ENCODE results near the gene PSMD8. TPM values are rescaled to one million over a fixed set of nuclear protein-coding genes. Genes with fewer than 3 reads are reported as not detected.

PSMD8 gene
- total and polyA plus RNA-seq, 4 donors: 92.4 to 119 (median 102) TPM

DNA sequence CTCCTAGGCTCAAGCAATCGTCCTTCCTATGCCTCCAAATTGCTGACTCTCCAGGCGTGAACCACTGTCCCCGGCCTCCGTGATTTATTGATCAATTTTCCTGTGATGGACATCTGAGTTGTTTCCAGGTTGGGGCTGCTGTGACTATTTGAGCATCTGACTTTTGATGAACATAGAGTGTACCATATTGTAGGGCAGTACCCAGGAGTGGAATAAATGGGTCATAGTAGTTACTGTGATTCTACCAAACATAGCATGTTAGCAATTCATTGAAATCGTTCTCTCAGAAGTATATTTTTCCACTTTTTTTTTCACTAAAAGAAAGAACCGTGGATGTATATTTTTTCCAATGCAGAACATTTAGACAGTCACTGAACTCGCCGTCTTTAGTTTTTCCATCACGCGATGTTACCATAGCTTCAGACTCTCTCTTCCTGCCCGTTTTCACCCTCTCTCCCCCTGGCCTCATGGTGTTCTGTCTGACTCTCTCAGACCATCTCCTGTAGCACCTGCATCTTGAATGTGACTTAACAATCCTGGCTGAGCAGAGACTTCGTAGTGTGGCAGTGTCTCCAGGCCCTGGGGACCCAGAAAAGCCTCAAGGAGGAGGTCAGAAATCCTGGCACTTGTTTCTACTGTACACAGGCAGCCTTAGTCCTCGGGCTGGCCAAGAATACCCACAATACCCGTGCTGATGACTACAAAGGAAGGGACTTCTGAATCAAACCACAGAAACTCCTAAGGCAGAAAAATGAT lies 54.9 kb downstream of the PSMD8 start:
- Histone ChIP-seq H3K27me3 (ENCODE audit: control insufficient read depth in 1 of 2, insufficient read depth in 2 of 2, low read length in 1 of 2) (no peaks in the 10 kb centered on the region), H3K36me3 (ENCODE audit: control insufficient read depth in 1 of 2, insufficient read depth in 2 of 2, low read length in 1 of 2) (no peaks in the 10 kb centered on the region), H3K4me1 (ENCODE audit: control insufficient read depth in 1 of 2, insufficient read depth in 2 of 2, low read length in 2 of 2) (no peaks in the 10 kb centered on the region), H3K27ac (ENCODE audit: low read depth in 1 of 2, low read length in 2 of 2) (no peak overlapping the region), H3K9me3 (ENCODE audit: control insufficient read depth, low read length) (no peaks in the 10 kb centered on the region), H3K4me3 (ENCODE audit: low read length in 2 of 2) (no peak overlapping the region)
- 44 to 52% methylated on average over 14 of the region's 14 CpGs for WGBS, 2 donors
- ATAC-seq (ENCODE audit: low FRiP score) (no peak), DNase-seq (no peak)
- intact Hi-C loops (cut with DNase I): no loop called here

DNA sequence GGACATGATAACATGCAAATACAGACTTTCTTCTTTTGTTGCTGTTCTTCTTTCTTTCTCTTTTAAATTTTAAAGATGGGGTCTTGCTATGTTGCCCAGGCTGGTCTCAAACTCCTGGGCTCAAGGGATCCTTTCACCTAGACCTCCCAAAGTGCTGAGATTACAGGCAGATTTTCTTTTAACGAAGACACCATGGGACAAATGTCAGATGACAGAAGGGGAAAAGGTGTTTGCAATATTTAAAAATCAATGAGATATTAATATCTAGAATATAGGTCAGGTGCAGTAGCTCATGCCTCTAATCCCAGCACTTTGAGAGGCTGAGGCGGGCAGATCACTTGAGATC lies 55.4 kb downstream of the PSMD8 start:
- ATAC-seq (ENCODE audit: low FRiP score): no peak
- 66 to 81% methylated on average over 2 of the region's 2 CpGs for WGBS, 2 donors

DNA sequence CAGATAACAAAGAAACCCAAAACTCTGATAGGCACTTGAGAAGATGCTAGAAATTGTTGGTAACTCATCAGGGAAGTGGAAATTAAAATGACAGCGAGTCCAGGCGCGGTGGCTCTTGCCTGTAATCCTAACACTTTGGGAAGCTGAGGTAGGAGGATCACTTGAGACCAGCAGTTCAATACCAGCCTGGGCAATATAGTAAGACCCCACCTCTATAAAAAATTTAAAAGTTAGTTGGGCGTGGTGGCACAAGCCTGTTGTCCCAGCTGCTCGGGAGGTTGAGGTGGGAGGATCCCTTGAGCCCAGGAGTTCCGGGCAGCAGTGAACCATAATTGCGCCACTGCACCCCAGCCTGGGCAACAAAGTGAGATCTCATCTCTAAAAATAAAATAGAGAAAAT lies 56.6 kb downstream of the PSMD8 start:
- Histone ChIP-seq H3K4me1 (ENCODE audit: control insufficient read depth in 1 of 2, insufficient read depth in 2 of 2, low read length in 2 of 2) (no peaks in the 10 kb centered on the region), H3K4me3 (ENCODE audit: low read length in 2 of 2) (no peak overlapping the region), H3K36me3 (ENCODE audit: control insufficient read depth in 1 of 2, insufficient read depth in 2 of 2, low read length in 1 of 2) (no peaks in the 10 kb centered on the region), H3K27ac (ENCODE audit: low read depth in 1 of 2, low read length in 2 of 2) (no peak overlapping the region), H3K9me3 (ENCODE audit: control insufficient read depth, low read length) (no peaks in the 10 kb centered on the region), H3K27me3 (ENCODE audit: control insufficient read depth in 1 of 2, insufficient read depth in 2 of 2, low read length in 1 of 2) (no peaks in the 10 kb centered on the region)
- intact Hi-C loops (cut with DNase I): no loop called here
- 78 to 81% methylated on average over 7 of the region's 7 CpGs for WGBS, 2 donors
- no peak for DNase-seq
- no peak for ATAC-seq (ENCODE audit: low FRiP score)

More for the DNA sequence above, 55.4 kb downstream of the PSMD8 start:
- Histone ChIP-seq H3K4me1 (ENCODE audit: control insufficient read depth in 1 of 2, insufficient read depth in 2 of 2, low read length in 2 of 2) (no peaks in the 10 kb centered on the region), H3K27me3 (ENCODE audit: control insufficient read depth in 1 of 2, insufficient read depth in 2 of 2, low read length in 1 of 2) (no peaks in the 10 kb centered on the region), H3K27ac (ENCODE audit: low read depth in 1 of 2, low read length in 2 of 2) (no peak overlapping the region), H3K9me3 (ENCODE audit: control insufficient read depth, low read length) (no peaks in the 10 kb centered on the region), H3K36me3 (ENCODE audit: control insufficient read depth in 1 of 2, insufficient read depth in 2 of 2, low read length in 1 of 2) (no peaks in the 10 kb centered on the region), H3K4me3 (ENCODE audit: low read length in 2 of 2) (no peak overlapping the region)
- no peak for DNase-seq
- intact Hi-C loops (cut with DNase I): no loop called here

DNA sequence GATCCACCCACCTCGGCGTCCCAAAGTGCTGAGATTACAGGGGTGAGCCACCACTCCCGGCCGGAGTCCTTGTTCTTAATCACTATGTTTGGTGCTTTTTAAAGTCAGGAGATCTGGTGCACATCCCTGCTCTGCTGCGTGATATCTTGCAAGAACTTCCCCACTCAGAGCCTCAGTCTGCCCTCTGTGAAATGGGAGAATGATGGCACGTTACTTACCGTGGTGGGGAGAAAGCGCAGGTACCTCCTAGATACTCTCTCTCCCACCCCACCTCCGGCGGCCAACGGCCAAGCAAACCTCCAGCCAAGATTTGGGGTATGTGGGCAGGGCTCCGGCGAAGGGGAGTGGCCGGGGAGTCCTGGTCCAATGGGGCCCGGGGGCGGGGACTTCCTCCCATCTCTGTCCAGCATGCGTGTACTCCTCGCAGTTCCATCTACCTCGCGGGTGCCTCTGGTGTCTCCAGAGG lies 58.9 kb downstream of the PSMD8 start, which contains the start of gene RYR1:
TSS of gene RYR1 (plus strand) at position 424 of the 466 bp plus-strand sequence. CDS start 139 bp downstream, outside the sequence.
- Histone ChIP-seq H3K4me3 (ENCODE audit: low read length in 2 of 2) (no peak within 1 kb of the TSS), H3K4me1 (ENCODE audit: control insufficient read depth in 1 of 2, insufficient read depth in 2 of 2, low read length in 2 of 2) (no peaks in the 10 kb centered on the region), H3K36me3 (ENCODE audit: control insufficient read depth in 1 of 2, insufficient read depth in 2 of 2, low read length in 1 of 2) (no peaks in the 10 kb centered on the region), H3K9me3 (ENCODE audit: control insufficient read depth, low read length) (no peaks in the 10 kb centered on the region), H3K27me3 (ENCODE audit: control insufficient read depth in 1 of 2, insufficient read depth in 2 of 2, low read length in 1 of 2) (no peaks in the 10 kb centered on the region), H3K27ac (ENCODE audit: low read depth in 1 of 2, low read length in 2 of 2) (no peak within 1 kb of the TSS)
- peak; percentile 81 to 86 for DNase-seq
- peak; percentile 62 for ATAC-seq (ENCODE audit: low FRiP score)
- intact Hi-C loops (cut with DNase I): no loop called here
- WGBS, 2 donors: 10 to 14% methylated on average over 20 of the region's 20 CpGs

Other genes with a start within 250 kb of the PSMD8 start
- 1 to 10 TPM; 1.3 to 2.1 TPM for gene DPF1, start 150.3 kb upstream of the PSMD8 start, total RNA-seq
- under 1 TPM in 1 of 2 donors, not detected in 1; 0.72 TPM for gene DPF1, start 150.3 kb upstream of the PSMD8 start, polyA plus RNA-seq
- 100 to 1,000 TPM; 306 to 783 TPM for gene PPP1R14A, start 118.2 kb upstream of the PSMD8 start, total RNA-seq
- 1,000 to 10,000 TPM; 1,120 to 1,551 TPM for gene PPP1R14A, start 118.2 kb upstream of the PSMD8 start, polyA plus RNA-seq
- 100 to 1,000 TPM; 146 to 155 TPM for gene SPINT2, start 110.0 kb upstream of the PSMD8 start, total RNA-seq
- gene SPINT2, start 110.0 kb upstream of the PSMD8 start, polyA plus RNA-seq: 100 to 1,000 TPM; 238 to 292 TPM
- gene C19orf33, start 70.3 kb upstream of the PSMD8 start, total RNA-seq: 1 to 10 TPM; 2.0 to 2.2 TPM
- gene C19orf33, start 70.3 kb upstream of the PSMD8 start, polyA plus RNA-seq: 100 to 1,000 TPM in 1 of 2 donors, 10 to 100 TPM in 1; 22.7 to 259 TPM
- gene YIF1B, start 58.6 kb upstream of the PSMD8 start, total RNA-seq: 10 to 100 TPM; 19.5 to 25.8 TPM
- 10 to 100 TPM; 24.9 to 75.9 TPM for gene YIF1B, start 58.6 kb upstream of the PSMD8 start, polyA plus RNA-seq
- 10 to 100 TPM; 13.1 to 18.7 TPM for gene KCNK6, start 54.7 kb upstream of the PSMD8 start, total RNA-seq
- gene KCNK6, start 54.7 kb upstream of the PSMD8 start, polyA plus RNA-seq: 10 to 100 TPM; 23.5 to 25.2 TPM
- 10 to 100 TPM in 1 of 2 donors, 1 to 10 TPM in 1; 6.9 to 10.7 TPM for gene CATSPERG, start 38.7 kb upstream of the PSMD8 start, total RNA-seq
- 1 to 10 TPM; 1.1 to 2.6 TPM for gene CATSPERG, start 38.7 kb upstream of the PSMD8 start, polyA plus RNA-seq
- gene GGN, start 13.5 kb downstream of the PSMD8 start, total RNA-seq: 1 to 10 TPM; 3.3 to 4.7 TPM
- 1 to 10 TPM in 1 of 2 donors, under 1 TPM in 1; 0.50 to 6.9 TPM for gene GGN, start 13.5 kb downstream of the PSMD8 start, polyA plus RNA-seq
- gene SPRED3, start 14.1 kb downstream of the PSMD8 start, total RNA-seq: 10 to 100 TPM; 19.6 to 26.1 TPM
- 10 to 100 TPM in 1 of 2 donors, 1 to 10 TPM in 1; 1.9 to 11.3 TPM for gene SPRED3, start 14.1 kb downstream of the PSMD8 start, polyA plus RNA-seq
- gene FAM98C, start 28.5 kb downstream of the PSMD8 start, total RNA-seq: 10 to 100 TPM; 14.5 to 19.6 TPM
- gene FAM98C, start 28.5 kb downstream of the PSMD8 start, polyA plus RNA-seq: 10 to 100 TPM; 10.3 to 32.0 TPM
- 1 to 10 TPM; 4.1 to 9.8 TPM for gene RASGRP4, start 51.6 kb downstream of the PSMD8 start, total RNA-seq
- 1 to 10 TPM in 1 of 2 donors, under 1 TPM in 1; 0.54 to 4.1 TPM for gene RASGRP4, start 51.6 kb downstream of the PSMD8 start, polyA plus RNA-seq
- gene RYR1, start 59.1 kb downstream of the PSMD8 start, total RNA-seq: 1 to 10 TPM; 1.0 to 5.4 TPM
- 1 to 10 TPM in 1 of 2 donors, under 1 TPM in 1; 0.38 to 1.3 TPM for gene RYR1, start 59.1 kb downstream of the PSMD8 start, polyA plus RNA-seq
- 10 to 100 TPM in 1 of 2 donors, 1 to 10 TPM in 1; 7.3 to 13.2 TPM for gene MAP4K1, start 243.4 kb downstream of the PSMD8 start, total RNA-seq
- 1 to 10 TPM; 1.6 to 2.1 TPM for gene MAP4K1, start 243.4 kb downstream of the PSMD8 start, polyA plus RNA-seq
- gene EIF3K, start 244.6 kb downstream of the PSMD8 start, total RNA-seq: 100 to 1,000 TPM; 171 to 183 TPM
- 100 to 1,000 TPM; 299 to 445 TPM for gene EIF3K, start 244.6 kb downstream of the PSMD8 start, polyA plus RNA-seq

Data from aorta (tissue), 5 donors.